Hematopoietic multipotent progenitor cell treated with erythropoietin and hydrocortisone succinate and interleukin-3 and kit ligand, for 17 days (in vitro differentiated cells): ENCODE measurements around the gene LPP.
"Not testable (repeated sequence)": the region's sequence is repeated elsewhere in the genome, so short reads cannot be mapped to it uniquely, and the experiment has no call there.

Experiments
- DNase-seq: peaks from one replicate; pipeline ENCODE4 v3.0.0-alpha.2; 2015; ENCODE audit warnings: low spot score

LPP gene

GRCh38 chr3:188683032-188683521, 529.1 kb downstream of the LPP start:
- no peak for DNase-seq

DNA sequence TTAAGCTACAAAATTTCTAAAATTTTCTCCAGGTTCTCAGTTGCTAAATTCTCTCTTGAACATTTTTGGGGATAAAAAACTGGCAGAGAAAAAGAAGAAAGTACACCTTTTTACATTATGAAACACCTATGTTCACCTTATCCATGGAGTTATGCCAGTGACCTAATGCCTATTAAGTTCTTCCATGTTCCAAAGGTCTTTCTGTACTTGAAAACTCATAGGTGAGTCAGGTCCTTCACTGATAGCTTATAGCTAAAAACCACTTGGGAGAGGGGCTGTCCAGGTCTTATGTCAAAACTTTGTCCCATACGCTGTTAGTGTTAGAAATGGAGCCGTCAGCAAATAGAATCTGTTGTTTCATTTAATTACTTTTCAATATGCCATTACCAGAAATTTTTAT, 530.3 kb downstream of the LPP start:
- no peak for DNase-seq

GRCh38 chr3:188685789-188686188, 531.8 kb downstream of the LPP start:
- no peak for DNase-seq

GRCh38 chr3:188686324-188686723, 532.4 kb downstream of the LPP start:
- no peak for DNase-seq

GRCh38 chr3:188687389-188687788, 533.4 kb downstream of the LPP start:
- DNase-seq: no peak

DNA sequence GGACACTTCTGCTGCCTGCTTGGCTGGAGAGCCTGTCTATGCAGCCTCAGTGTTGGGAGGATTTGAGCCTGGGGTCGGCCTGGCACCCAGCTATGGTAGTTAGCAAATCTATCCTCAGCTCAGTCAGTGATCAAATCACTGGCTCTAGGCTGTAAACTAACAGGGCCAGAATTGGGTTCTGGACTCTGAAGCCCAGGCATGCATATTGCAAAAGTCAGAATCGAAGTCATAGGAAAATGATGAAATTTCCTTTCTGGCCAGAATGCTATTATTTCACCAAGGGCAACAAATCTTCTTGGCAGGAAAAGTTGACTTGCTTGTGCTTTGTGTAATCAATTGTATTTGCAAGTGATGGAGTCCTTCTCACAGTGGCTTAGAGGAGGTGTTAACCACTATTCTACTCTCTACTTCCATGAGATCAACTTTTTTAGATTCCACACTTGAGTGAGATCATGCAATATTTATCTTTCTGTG, 535.2 kb downstream of the LPP start:
- no peak for DNase-seq

DNA sequence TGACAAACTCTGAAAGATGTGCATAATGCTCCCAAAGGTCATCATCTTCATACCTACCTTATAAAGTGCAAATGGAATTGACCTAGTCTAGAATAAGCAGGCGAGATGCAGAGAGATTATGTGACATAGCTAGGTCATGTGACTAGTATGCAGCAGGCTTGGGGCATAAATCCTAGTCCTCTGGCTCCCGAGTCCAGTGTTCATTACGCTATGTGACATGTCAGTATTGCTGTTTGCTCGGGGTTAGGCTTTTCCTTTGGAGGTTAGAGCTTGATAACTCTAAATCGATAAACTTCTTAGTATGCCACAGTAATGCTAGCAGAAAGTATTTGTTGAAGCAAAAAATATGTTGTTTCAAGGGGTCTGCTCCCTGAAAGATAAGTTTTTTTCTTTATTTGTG, 536.1 kb downstream of the LPP start:
- no peak for DNase-seq

GRCh38 chr3:188691004-188691403, 537.0 kb downstream of the LPP start:
- no peak for DNase-seq

DNA sequence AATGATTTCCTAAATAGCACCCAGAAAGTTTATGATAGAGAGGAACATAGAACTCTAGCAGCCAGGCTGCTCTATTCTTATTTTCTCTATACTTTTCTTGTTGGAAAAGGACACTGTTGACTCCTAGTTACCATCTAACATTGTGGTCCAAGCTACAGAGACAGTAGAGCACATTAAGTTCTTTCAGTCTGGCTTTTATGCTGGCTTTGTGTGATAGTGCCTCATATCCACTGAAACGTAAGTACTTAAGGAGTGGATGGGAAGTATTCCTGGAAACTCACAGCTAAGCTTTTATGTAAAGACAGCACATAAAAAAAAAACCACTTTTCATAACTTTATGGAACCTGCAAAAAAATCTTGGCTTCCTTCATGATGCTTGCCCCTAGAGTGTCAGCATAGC, 537.7 kb downstream of the LPP start:
- DNase-seq: no peak

- no peak for DNase-seq
Measured at GRCh38 chr3:188692700-188693099, 538.7 kb downstream of the LPP start.

GRCh38 chr3:188693435-188693834, 539.5 kb downstream of the LPP start:
- DNase-seq: no peak

DNA sequence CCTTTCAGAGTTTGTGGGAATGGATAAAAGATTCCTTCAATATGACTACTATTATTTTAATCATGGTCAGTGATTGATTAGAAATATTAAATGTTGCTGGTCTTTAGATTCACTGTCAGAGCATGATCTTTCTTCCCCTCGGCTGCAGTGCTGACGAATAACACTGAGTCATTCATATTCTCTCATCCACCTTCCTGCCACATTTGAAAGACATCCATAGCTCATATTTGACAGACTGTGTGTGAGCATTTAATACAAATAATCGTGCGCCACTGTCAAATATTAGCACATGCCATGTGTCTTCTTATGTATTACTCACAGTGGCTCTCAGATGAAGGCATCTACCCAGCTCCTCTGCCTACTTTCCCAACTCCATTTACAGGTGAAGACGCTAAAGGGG, 541.3 kb downstream of the LPP start:
- no peak for DNase-seq

DNA sequence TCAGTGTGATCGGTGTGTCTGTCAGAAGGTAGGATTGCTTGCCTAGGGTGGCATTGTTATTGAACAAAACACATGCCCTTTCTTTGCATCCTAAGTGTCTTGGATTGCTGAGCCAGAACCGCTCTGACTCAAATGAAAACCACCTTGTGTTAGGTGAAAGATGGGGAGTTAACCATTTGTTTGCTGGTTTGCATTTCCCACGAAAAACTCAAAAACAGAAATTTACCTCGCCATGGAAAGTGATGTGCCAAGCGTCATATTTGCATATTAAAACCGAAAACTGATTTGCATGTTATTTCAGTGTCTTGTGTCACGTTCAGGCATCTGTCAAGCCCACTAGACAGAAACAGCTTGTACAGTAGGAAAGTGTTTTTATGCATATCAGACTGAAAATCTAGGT, 543.2 kb downstream of the LPP start:
- DNase-seq: no peak

DNA sequence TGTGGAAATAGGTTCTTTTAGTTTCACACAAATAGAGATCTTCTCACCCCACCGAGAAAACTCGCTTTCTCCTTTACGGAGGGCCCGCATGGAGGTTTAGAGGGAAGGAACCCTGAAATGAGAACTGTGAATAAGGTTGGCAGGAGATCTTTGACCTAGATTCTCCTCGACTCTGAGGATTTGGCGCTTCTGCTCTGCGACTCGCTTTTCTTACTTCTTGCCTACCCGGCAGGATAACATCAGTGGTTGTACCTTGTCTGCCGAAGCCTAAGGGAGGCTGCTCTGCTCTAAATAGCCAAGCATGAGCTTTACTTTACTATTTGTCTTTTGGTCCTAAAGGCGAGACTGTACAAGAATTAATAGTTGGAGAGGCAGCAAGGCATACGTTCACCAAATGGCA, 544.5 kb downstream of the LPP start:
- no peak for DNase-seq

- no peak for DNase-seq
Measured at GRCh38 chr3:188700501-188700900, 546.5 kb downstream of the LPP start.

DNA sequence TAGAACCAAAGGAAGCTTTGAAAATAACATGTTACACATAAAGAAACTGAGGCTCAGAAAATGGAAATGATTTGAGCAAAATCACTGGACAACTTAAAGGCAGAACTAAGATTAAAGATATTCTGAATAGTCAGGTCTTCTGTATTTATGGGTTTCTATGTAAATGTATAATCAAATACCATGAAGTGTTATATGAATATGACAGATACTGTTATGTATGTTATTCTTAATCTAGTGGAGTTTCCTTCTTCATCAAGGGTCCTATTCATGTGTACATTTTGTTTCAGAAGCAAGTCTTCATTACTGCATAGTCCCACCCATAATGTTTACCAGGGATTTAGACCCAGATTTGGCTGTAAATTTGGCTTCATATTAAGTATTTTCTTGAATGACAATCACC, 547.0 kb downstream of the LPP start:
- no peak for DNase-seq

DNA sequence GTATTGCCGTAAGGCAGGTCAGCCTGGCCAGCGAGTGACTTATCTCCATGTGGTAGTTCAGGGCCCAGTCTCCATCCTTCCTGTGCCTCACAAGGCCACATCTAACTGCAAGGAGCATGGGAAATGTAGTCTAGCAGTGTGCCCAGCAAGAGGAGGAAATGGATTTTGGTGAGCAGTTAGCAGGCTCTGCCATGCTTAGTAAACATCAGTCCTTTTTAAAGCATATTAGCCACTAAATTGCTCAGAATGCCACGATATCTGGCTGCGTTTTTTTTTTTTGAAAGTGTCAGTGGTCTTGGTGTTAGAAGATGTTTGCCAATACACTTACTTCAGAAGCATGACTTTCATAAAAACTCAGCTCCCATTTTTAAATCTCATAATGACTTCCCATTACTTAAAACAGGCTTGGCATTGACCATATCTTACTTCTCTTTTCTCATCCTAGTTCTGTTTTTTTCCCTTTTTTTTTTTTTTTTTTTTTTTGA, 547.6 kb downstream of the LPP start:
- DNase-seq: no peak

- DNase-seq: not testable (repeated sequence)
Measured at GRCh38 chr3:188702028-188702427, 548.1 kb downstream of the LPP start.

DNA sequence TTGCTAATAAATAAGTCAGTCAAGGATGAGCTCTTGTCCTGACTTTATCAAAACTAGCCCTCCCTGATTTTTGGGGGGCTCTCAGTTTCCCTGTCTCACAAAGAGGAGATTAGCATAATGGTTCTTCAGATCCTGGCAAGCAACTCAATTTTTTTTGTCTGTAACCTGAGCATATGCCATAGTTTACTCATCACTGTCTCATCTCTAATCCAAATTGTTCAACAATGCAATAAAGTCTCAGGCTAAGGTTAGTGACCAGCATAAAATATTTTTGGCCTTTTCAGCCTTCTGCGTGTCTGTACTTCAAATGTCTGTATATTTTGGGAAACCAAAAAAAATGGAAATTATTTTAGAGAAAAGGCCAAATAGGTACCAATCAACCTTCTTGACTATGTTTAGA, 552.2 kb downstream of the LPP start:
- no peak for DNase-seq

- DNase-seq: no peak
Measured at GRCh38 chr3:188706599-188706998, 552.6 kb downstream of the LPP start.

DNA sequence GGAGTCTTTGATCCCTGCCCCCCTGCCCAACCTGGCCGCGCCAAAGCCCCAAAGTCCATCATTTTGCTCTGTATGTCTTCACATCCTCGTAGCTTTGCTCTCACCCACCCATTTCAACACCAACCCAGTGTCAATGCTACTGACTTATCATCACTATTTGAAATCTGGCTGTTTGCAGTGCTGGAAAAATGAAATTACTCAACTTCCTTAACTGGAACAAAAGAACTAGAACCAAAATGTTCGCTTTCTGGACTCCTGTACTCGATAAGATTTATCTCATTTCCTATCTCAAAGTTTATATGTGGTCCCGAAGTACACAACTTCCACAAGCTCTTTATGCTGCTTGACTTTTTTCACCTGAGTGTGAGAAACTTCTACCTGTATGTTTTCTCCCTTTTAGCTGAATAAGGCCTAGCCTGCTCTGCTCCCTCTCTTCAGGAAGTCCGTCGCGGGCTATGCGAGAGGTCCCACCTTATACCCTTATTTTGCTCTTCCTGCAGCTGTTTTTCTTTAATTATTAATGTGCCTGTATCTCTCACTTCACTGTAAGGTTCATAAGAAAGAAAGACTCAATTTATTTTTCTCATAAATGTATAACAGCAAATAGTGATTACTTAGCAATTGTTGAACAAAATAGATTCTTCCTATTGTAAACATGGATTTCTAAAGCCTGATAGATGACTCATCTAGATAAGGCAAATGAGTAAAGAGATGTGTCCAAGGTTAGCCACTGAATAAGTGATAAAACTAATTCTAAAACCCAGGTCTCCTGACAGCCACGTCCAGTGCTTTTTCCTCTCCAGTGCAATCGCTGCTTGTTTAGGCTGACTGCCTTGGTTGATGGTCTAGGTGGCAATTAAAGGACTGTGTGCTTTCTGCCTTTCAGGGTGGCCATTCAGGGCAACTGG, 553.7 kb downstream of the LPP start:
- no peak for DNase-seq

DNA sequence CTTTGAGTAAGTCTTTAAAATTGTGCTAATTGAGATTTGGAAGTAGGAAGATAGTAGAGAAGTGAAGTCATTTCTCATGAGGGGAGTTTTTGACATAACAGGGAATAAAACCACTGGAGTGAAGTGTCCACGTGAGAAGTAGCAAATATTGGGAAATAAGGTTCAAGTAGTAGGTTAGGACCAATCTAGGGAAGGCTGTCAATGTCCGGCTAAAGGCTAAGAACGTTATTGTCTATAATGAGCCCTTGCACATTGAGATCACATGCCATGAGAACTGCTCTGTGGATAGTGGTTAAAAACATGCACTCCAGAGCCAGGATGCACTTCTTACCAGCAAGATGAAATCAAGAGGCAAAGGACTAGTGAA, 557.9 kb downstream of the LPP start:
- no peak for DNase-seq

DNA sequence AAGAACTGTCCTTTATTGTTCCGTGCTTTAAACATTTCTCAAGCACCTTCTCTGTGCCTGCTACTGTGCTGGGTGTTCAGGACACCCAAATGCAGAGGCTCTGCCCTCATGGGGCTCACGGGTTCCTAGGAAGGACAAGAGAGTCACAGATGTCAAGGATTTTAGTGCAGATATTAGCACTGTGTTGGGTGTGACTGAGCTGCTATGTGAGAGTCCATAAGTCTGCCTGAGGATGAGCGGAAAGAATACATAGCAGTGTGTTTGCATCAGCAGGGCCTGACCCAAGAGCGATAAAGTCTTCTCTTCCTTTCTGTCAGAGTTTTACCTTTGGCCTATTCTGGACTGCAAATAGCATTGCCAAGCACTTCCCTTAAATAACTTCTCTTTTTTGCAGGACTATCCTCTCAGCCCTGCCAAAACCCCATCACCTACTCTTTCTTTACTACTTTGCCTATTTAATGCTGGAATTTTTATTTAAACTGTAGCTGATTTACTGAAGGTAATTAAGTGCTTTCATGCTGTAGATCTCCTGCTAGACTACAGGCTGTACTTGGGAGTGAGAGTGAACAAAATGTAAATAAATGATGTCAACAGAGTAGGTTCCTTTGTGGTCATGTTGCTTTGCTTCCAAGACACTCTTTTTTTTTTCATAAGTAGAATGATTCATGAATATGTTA, 558.4 kb downstream of the LPP start:
- DNase-seq: no peak
